ENCODE data around the gene DIPK1A.
"Not testable (repeated sequence)": the region's sequence is repeated elsewhere in the genome, so short reads cannot be mapped to it uniquely, and the experiment has no call there.

Gene DIPK1A

DNA sequence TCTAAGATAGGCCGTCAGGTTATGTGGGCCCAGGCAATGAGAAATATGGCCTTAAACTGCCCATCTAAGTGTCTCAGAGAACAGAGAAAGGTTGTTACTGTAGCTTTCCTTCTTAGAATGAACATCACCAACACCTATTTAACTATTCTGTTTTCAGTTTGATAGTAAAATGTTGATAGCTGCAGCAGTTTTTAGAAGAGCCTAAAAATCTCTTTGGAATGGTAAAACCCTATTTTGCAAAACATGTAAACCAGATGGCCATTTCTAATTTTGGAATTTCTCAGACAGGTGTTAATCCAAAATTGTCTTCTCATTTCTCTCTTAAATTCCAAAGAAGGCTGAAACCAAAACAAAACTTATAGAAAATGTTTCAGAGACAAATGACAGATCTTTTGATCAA lies 57.5 kb downstream of the DIPK1A start:
- no peak for DNase-seq (ENCODE audit: insufficient read length, low spot score)
- no peak for TF ChIP-seq POLR2A (IDR thresholded peaks at IDR 0.05; ENCODE audit: low read depth, low read length)
- FAIRE-seq = no peak

DNA sequence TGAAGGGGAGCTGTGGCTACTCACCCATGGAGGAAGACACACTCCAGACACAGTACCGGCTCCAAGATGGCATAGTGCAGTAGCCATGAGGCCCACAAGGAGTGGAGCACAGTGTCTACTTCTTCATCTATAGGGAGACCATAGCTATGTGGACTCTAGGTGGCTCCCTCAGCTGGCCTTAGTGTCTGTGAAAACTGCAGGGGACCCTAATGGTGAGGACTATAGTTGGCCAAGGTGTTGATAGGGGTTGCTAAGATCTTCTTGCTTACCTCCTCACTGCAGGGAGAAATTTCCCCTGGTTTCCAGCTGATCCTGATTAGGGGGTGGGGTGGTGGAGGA lies 58.9 kb downstream of the DIPK1A start:
- no peak for DNase-seq (ENCODE audit: insufficient read length, low spot score)
- no peak for FAIRE-seq
- no peak for TF ChIP-seq POLR2A (IDR thresholded peaks at IDR 0.05; ENCODE audit: low read depth, low read length)

DNA sequence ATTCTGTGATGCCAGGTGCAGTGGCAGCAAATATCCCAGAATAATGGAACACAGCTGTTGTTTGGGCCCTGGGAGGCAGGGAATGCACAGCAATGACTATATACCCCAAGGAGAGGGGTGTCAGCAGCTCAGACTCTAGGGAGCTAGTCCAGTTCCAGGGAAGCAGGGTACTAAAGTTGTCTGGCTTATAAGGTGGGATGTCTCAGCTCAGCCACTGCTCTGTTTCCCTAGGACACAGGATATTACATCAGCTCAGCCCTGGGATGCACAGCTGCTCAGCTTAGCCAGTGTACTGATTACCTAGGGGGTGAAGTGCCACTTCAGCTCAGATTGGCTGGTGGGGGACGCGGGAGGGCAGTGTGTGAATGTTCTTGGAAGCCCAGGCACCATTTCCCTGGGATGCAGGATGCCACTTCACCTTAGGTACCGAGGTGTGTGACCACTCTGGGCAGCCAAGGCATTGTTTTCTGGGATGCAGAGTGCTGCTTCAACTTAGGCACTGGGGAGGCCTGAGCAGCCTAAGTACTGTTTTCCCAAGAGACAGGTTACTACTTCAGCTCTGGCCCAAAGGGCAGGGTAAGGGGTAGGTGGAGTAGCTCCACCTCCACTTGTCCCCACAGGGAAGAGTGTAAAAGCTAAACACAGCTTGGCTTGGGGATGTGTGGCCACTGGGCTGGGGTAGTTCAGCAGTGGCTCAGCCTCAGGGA lies 59.4 kb downstream of the DIPK1A start:
- DNase-seq (ENCODE audit: insufficient read length, low spot score) = no peak
- no peak for FAIRE-seq
- TF ChIP-seq POLR2A (IDR thresholded peaks at IDR 0.05; ENCODE audit: low read depth, low read length) = no peak

DNA sequence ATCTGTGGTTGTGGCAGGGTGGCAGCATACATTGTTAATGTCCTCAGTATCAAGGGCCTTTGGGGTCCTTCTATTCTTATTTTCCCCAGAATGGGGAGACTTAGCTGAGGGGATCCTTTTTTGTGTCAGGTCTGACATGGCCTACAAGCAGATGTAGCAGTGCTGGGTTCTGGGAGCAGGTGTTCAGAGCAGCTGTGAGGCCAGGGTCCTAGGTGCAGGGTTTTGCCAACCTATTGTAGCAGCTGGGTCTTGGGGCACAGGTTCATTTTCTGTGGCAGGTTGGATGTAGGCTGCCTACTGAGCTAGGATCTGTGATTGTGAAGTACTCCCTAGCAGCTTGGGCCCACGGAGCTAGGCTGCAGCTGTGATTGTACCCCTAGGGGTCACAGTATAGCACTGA lies 60.1 kb downstream of the DIPK1A start:
- no peak for TF ChIP-seq POLR2A (IDR thresholded peaks at IDR 0.05; ENCODE audit: low read depth, low read length)
- FAIRE-seq = no peak
- DNase-seq (ENCODE audit: insufficient read length, low spot score) = no peak

DNA sequence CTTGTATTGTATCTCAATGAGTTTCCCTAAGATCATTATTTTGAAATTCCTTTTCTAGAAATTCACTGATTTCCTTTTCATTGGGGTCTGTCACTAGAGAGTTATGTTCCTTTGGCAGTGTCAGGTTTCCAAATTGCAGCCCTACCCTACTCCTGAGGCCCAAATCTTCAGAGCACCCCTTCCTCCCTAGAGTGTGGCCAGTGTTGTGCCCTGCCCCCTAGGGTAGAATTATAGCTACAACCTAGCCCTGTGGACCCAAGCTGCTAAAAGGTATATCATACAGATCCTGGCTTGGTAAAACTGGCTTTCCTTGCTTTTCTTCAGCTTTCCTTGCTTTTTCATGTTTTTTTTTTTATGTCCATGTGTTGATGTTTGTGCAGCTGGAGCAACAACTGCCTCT lies 60.7 kb downstream of the DIPK1A start:
- FAIRE-seq (no peak), DNase-seq (ENCODE audit: insufficient read length, low spot score) (no peak)
- TF ChIP-seq POLR2A (IDR thresholded peaks at IDR 0.05; ENCODE audit: low read depth, low read length) = no peak

DNA sequence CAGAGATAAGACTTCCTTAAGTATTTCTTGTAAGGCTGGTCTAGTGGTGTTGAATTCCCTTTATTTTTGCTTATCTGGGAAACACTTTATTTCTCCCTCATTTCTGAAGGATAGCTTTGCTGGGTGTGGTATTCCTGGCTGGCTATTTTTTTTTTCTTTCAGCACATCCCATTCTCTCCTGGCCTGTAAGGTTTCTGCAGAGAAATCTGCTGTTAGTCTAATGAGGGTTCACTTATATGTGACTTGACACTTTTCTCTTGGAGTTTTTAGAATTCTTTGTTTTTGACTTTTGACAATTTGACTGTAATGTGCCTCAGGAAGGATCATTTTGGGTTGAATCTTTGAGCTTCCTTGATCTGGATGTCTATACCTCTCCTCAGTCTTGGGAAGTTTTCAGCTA lies 61.5 kb downstream of the DIPK1A start:
- no peak for TF ChIP-seq POLR2A (IDR thresholded peaks at IDR 0.05; ENCODE audit: low read depth, low read length)
- no peak for FAIRE-seq
- no peak for DNase-seq (ENCODE audit: insufficient read length, low spot score)

DNA sequence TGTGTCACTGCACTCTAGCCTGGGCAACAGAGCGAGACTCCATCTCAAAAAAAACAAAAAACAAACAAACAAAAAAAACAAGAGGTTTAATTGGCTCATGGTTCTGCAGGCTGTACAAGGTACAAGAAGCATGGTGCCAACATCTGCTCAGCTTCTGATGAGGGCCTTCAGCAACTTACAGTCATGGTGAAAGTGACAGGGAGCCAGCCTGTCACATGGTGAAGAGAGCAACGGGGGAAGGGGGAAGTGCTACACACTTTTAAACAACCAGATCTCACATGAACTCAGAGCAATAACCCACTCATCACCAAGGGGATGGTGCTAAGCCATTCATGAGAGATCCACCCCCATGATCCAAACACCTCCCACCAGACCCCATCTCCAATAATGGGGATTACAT lies 63.2 kb downstream of the DIPK1A start:
- FAIRE-seq; DNase-seq (ENCODE audit: insufficient read length, low spot score): not testable (repeated sequence)

DNA sequence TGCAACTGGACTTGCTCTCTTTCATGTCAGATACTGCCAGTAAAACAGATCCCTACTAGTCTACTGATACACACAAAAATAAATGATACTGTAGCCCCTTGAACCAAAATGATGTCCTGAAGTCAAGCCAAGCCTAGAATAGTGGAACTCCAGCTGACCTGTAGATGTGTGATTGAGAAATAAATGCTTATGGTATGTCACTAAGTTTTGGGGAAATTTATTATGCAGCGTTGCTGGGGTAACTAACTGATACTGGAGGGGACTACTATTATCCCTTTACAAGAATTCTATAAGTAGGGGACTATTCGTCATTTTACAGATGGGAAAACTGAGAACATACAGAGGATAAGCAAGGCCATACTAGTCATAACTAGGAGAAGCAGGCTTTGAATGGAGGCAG lies 73.8 kb downstream of the DIPK1A start:
- DNase-seq (ENCODE audit: insufficient read length, low spot score) = no peak
- no peak for FAIRE-seq
- TF ChIP-seq POLR2A (IDR thresholded peaks at IDR 0.05; ENCODE audit: low read depth, low read length) = no peak

DNA sequence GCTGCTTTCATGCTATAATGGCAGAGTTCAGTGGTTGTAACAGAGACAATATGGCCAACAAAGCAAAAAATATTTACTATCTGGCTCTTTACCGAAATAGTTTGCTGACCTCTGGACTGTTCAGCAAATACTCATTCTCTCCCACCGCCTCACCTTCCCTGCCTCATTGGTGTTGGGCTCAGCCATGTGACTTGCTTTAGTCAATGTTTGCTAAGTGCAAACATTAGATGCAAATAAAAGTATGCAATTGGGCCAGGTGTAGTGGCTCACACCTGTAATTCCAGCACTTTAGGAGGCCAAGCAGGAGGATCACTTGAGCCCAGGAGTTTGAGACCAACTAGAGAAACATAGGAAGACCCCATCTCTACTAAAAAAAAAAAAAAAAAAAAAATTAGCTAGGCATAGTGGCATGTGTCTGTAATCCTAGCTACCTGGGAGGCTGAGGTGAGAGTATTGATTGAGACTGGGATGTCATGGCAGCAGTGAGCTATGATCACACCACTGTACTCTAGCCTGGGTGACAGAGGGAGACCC lies 74.3 kb downstream of the DIPK1A start:
- DNase-seq (ENCODE audit: insufficient read length, low spot score) (no peak), FAIRE-seq (no peak)
- no peak for TF ChIP-seq POLR2A (IDR thresholded peaks at IDR 0.05; ENCODE audit: low read depth, low read length)

DNA sequence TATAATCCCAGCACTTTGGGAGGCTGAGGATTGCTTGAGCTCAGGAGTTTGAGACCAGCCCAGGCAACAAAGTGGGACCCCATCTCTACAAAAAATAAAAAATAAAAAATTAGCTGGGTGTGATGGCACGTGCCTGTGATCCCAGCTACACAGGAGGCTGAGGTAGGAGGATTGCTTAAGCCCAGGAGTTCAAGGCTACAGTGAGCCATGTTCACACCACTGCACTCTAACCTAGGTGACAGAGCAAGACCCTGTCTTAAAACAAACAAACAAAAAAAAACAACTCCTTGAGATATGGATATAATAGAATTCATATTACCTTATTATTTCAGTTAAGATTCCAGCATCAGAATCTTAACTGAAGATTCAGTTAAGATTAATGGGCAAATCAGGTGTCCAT lies 77.1 kb downstream of the DIPK1A start:
- TF ChIP-seq POLR2A (IDR thresholded peaks at IDR 0.05; ENCODE audit: low read depth, low read length) = no peak
- no peak for FAIRE-seq
- no peak for DNase-seq (ENCODE audit: insufficient read length, low spot score)

DNA sequence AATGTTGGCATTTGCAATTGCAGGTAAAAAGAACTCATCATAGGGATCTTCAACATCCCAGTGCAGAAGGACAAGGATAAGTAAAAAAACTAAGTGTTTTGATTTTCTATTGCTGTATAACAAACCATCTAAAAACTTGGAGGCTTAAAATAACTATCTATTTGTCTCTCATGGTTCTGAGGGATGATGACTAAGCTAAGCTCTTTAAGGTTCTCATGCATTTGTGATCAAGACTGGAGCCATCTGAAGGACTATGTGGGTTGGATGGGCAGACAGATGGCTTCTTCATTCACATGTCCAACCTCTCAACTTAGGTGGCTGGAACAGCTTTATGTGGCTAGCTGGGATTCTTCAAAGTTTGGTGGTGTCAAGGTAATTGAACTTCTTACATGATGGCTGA lies 78.0 kb downstream of the DIPK1A start:
- TF ChIP-seq POLR2A (IDR thresholded peaks at IDR 0.05; ENCODE audit: low read depth, low read length) = no peak
- no peak for DNase-seq (ENCODE audit: insufficient read length, low spot score)

DNA sequence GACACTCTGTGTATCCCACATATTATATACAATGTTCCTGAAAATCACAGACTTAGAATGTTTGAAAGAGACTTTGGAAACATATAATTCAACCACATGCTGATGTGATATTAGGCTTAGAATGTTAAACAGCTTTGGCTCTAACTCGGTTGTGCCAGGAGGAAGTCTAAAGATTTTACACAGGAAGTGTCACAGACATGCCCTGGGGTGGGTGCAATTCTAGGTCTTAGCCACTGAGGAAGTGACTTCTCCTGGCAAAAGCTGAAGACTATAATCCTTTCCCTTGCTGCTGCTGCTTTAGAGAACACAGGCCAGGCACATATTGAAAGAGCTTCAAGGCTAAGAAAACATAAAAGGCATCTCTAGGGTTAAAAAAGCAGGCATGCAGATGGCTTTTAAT lies 78.4 kb downstream of the DIPK1A start:
- no peak for TF ChIP-seq POLR2A (IDR thresholded peaks at IDR 0.05; ENCODE audit: low read depth, low read length)
- FAIRE-seq (no peak), DNase-seq (ENCODE audit: insufficient read length, low spot score) (no peak)

More for the DNA sequence above, 78.0 kb downstream of the DIPK1A start:
- no peak for FAIRE-seq

DNA sequence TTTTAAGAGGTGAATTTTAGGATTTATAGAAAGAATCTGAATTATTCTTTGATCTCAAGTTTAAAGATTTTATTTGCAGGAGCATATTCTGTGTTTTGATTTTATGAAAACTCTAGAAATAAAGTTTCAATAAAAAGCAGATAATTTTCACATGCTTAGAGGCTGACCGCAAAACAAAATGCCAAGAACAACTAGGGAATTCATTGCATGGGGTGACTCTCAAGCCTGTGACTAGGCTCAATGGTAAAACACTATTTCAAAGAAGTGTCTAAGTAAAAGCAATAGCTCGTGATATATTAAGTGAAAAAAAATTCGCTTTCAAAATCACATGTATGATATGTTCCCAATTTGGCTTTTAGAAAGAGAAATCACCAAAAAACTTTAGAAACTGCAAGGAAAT lies 79.9 kb downstream of the DIPK1A start:
- DNase-seq (ENCODE audit: insufficient read length, low spot score) (no peak), FAIRE-seq (no peak)
- TF ChIP-seq POLR2A (IDR thresholded peaks at IDR 0.05; ENCODE audit: low read depth, low read length) = no peak

DNA sequence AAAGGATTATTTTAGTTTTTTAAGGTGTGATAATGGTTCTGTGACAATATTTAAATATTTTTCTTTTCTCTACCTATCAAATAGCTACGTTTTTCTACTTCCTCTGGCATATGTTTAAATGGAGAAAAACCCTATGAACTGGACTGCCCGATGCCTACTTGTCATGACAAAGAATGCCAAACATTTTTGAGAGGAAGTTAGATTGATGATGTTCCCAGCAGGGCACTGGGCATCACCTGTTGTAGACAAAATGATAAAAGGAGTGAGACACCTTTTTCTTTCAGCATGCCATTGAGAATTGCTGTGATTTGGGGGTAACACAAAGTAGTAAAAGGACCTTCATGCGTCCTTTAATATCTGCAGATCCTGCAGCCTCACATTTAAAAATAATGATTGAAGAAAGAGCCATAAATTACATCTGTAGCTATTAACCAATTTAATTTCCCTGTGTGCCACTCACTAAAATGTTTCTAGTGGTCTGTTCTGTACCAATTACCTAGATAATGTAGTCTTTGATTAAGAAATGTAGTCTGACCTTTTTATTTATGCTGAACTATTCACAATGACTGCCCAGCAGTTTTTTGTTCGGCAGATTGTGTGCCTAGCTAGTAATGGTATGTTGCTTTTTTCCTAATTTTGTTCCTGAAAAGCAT lies 81.8 kb downstream of the DIPK1A start:
- no peak for DNase-seq (ENCODE audit: insufficient read length, low spot score)
- FAIRE-seq = no peak
- TF ChIP-seq POLR2A (IDR thresholded peaks at IDR 0.05; ENCODE audit: low read depth, low read length) = no peak

DNA sequence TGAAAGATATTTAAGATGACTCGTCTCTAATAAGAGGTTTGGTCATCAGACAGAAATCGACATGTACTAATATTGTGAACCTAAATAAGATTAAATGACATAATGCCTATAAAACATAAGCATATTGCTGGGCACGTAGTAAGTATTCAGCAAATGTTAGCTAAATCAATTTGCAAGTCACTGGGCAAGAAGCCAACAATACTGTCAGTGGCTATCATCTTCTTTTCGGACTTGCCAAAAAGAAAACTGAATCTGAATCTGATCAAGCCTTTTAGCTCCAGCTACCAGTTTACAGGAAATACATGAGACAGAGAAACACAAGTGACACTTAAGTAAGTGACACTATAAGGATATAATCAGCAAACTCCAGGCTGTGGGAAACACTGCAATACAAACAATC lies 83.5 kb downstream of the DIPK1A start:
- FAIRE-seq = no peak
- DNase-seq (ENCODE audit: insufficient read length, low spot score) = no peak
- no peak for TF ChIP-seq POLR2A (IDR thresholded peaks at IDR 0.05; ENCODE audit: low read depth, low read length)

Measured in H54 (cell line).